Measurements from ENCODE around the gene FAM20C.

GRCh38 chr7:167090-167855 is 25.1 kb upstream of the FAM20C start:
- no peak for TF ChIP-seq CTCF (conservative IDR thresholded peaks at IDR 0.05; ENCODE audit: low read depth, low read length)
- TF ChIP-seq EZH2 (IDR thresholded peaks at IDR 0.05; ENCODE audit: borderline replicate concordance, low read depth, low read length, poor library complexity, severe bottlenecking) = no peak

Data from A673 (cell line).